Measurements from ENCODE around the gene LYVE1.

The LYVE1 gene

GRCh38 chr11:10602366-10602765, 33.9 kb upstream of the LYVE1 start:
- peaks cover 13% of the 10 kb centered on the region for H3K4me1 ChIP-seq (ENCODE audit: low read length)
- H3K79me2 ChIP-seq (ENCODE audit: low read length): no peaks in the 10 kb centered on the region
- no peaks in the 10 kb centered on the region for H3K36me3 ChIP-seq (replicated peaks; ENCODE audit: insufficient read depth, low read length)
- TF ChIP-seq EZH2 (optimal IDR thresholded peaks at IDR 0.05; ENCODE audit: low read depth, low read length) (no peak), CTCF (IDR thresholded peaks at IDR 0.05; ENCODE audit: low read length) (no peak), EZH2phosphoT487 (IDR thresholded peaks at IDR 0.05; ENCODE audit: low read length) (no peak)
- no peaks in the 10 kb centered on the region for H4K20me1 ChIP-seq (ENCODE audit: insufficient read depth, low read length)
- H3K9me3 ChIP-seq (replicated peaks; ENCODE audit: insufficient read depth, low read length): no peaks in the 10 kb centered on the region
- H3K9me2 ChIP-seq (replicated peaks; ENCODE audit: insufficient read depth, low read length): no peaks in the 10 kb centered on the region
- no peaks in the 10 kb centered on the region for H3K27me3 ChIP-seq (replicated peaks; ENCODE audit: insufficient read depth, low read length)
- no peak for DNase-seq
- H2AFZ ChIP-seq (ENCODE audit: low read length): no peak overlapping the region
- H3K27ac ChIP-seq (ENCODE audit: low read length): no peak overlapping the region
- no peak overlapping the region for H3K4me2 ChIP-seq (ENCODE audit: low read depth, low read length)
- H3K9ac ChIP-seq (ENCODE audit: low read length): no peak overlapping the region
- no peaks in the 10 kb centered on the region for H3F3A ChIP-seq (ENCODE audit: insufficient read depth, low read length)
- no peak overlapping the region for H3K4me3 ChIP-seq (ENCODE audit: low read length)

GRCh38 chr11:10601837-10602236, 33.4 kb upstream of the LYVE1 start:
- peaks cover 13% of the 10 kb centered on the region for H3K4me1 ChIP-seq (ENCODE audit: low read length)

GRCh38 chr11:10600570-10601248, 32.2 kb upstream of the LYVE1 start:
- H3K9me3 ChIP-seq (replicated peaks; ENCODE audit: insufficient read depth, low read length): no peaks in the 10 kb centered on the region
- no peaks in the 10 kb centered on the region for H3K9me2 ChIP-seq (replicated peaks; ENCODE audit: insufficient read depth, low read length)

More at GRCh38 chr11:10601837-10602236, 33.4 kb upstream of the LYVE1 start:
- no peak for TF ChIP-seq CTCF (IDR thresholded peaks at IDR 0.05; ENCODE audit: low read length)
- no peak for TF ChIP-seq EZH2 (optimal IDR thresholded peaks at IDR 0.05; ENCODE audit: low read depth, low read length)
- no peak for TF ChIP-seq EZH2phosphoT487 (IDR thresholded peaks at IDR 0.05; ENCODE audit: low read length)
- Histone ChIP-seq H3K4me3 (ENCODE audit: low read length) (no peak overlapping the region), H3K4me2 (ENCODE audit: low read depth, low read length) (no peak overlapping the region), H4K20me1 (ENCODE audit: insufficient read depth, low read length) (no peaks in the 10 kb centered on the region), H3K9ac (ENCODE audit: low read length) (no peak overlapping the region), H3K9me3 (replicated peaks; ENCODE audit: insufficient read depth, low read length) (no peaks in the 10 kb centered on the region), H3K27me3 (replicated peaks; ENCODE audit: insufficient read depth, low read length) (no peaks in the 10 kb centered on the region), H3K79me2 (ENCODE audit: low read length) (no peaks in the 10 kb centered on the region), H3K36me3 (replicated peaks; ENCODE audit: insufficient read depth, low read length) (no peaks in the 10 kb centered on the region), H3F3A (ENCODE audit: insufficient read depth, low read length) (no peaks in the 10 kb centered on the region), H2AFZ (ENCODE audit: low read length) (no peak overlapping the region), H3K9me2 (replicated peaks; ENCODE audit: insufficient read depth, low read length) (no peaks in the 10 kb centered on the region), H3K27ac (ENCODE audit: low read length) (no peak overlapping the region)
- DNase-seq: no peak

More at GRCh38 chr11:10600570-10601248, 32.2 kb upstream of the LYVE1 start:
- no peaks in the 10 kb centered on the region for H3F3A ChIP-seq (ENCODE audit: insufficient read depth, low read length)
- H3K27ac ChIP-seq (ENCODE audit: low read length): no peak overlapping the region
- no peaks in the 10 kb centered on the region for H3K36me3 ChIP-seq (replicated peaks; ENCODE audit: insufficient read depth, low read length)
- DNase-seq: no peak
- H3K4me1 ChIP-seq (ENCODE audit: low read length): peaks cover 13% of the 10 kb centered on the region
- no peaks in the 10 kb centered on the region for H3K79me2 ChIP-seq (ENCODE audit: low read length)
- H3K9ac ChIP-seq (ENCODE audit: low read length): no peak overlapping the region
- H4K20me1 ChIP-seq (ENCODE audit: insufficient read depth, low read length): no peaks in the 10 kb centered on the region
- TF ChIP-seq EZH2phosphoT487 (IDR thresholded peaks at IDR 0.05; ENCODE audit: low read length): no peak
- TF ChIP-seq EZH2 (optimal IDR thresholded peaks at IDR 0.05; ENCODE audit: low read depth, low read length): no peak
- no peak for TF ChIP-seq CTCF (IDR thresholded peaks at IDR 0.05; ENCODE audit: low read length)
- no peaks in the 10 kb centered on the region for H3K27me3 ChIP-seq (replicated peaks; ENCODE audit: insufficient read depth, low read length)
- H3K4me2 ChIP-seq (ENCODE audit: low read depth, low read length): no peak overlapping the region
- H3K4me3 ChIP-seq (ENCODE audit: low read length): no peak overlapping the region
- H2AFZ ChIP-seq (ENCODE audit: low read length): no peak overlapping the region

Data from MM.1S (cell line).